GM08714 (cell line): ENCODE measurements around the gene APBB2.

Experiments used
- H3K4me3 ChIP-seq: fragments of 200-500 bp; sonication (Bioruptor generic); 2 replicates; pipeline ENCODE4 v1.5.1; 2014; ENCODE audit warnings: mild to moderate bottlenecking, low read length, inconsistent platforms
- ZNF274 ChIP-seq: IDR thresholded peaks from 2 replicates; pipeline ENCODE4 v1.6.1; 2012; ENCODE audit warnings: mild to moderate bottlenecking, low read depth, low read length

Gene APBB2

DNA sequence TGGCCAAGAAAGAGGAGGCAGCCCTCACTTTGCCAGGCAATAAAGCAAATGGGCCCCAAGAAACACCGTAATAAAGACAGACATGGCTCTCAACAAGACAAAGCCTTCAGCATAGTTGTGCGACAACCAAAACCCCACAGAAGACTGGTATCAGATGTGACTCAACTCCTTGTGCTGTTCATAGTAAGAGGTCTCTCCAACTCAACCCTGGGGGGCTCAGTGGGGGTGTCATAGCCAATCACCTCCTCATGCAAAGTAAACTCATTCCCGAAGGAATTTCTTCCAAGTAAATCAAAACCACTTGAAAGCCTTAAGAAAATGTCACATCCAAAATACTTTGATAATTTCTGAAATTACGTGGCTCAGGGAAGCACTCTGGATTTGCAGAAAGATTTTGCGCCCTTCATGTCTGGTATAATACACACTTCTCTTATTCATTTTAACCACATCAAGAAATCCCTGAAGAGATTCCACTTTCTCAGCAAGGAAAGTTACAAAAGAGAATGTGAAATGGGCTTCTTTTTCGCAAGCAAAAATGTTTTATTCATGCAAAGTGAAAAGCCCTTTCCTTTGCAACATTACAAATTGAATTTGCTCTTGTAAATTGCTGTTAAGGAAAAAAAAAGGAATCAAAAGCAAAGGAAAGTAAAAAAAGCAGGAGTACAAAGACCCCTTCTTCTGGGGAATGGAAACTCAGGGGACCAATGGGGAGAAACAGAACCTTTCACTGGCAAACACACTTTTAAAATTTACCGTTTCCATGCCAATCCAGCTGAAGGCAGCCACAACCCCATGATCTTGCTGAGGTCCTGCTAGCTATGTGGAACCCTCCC, 327.2 kb downstream of the APBB2 start:
- no peak for TF ChIP-seq ZNF274
- H3K4me3 ChIP-seq: no peak overlapping the region

DNA sequence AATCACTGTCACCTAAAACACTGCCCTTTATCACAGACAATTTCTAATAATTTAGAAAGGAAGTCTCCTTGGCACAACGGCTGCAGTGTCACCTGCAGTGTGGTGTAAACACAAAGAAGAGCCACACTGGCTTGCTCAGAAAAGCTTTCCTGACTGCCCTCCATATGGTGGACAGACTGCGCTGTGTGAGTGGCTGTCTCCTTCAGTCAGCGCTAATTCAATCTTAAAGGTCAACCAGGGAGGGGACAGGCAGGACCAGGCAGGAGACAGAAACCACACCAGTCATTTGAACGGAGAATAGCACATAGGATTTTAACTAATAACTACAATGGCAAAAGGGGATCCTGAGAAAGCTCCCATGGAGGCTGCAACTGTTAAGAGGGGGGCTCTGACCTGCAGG, 332.5 kb downstream of the APBB2 start:
- no peak overlapping the region for H3K4me3 ChIP-seq
- no peak for TF ChIP-seq ZNF274

DNA sequence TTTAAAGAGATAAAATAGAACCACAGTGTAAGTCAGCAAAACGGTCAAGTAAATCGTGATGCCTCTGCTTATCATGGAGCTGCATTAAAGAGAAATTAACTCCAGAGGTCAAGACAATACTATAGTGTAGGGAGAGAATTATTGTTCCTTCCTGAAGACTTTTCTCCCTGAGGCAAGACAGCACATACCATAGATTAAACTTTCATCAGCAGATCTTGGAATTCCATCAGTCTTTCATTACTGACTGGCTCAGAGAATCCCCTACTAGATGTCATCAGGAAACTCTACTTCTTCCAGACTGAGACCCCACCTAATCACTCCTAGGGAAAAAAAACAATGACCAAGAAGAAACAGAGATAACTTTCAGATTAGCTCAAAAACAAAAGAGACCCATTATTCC, 333.2 kb downstream of the APBB2 start:
- TF ChIP-seq ZNF274: no peak
- H3K4me3 ChIP-seq: no peak overlapping the region

DNA sequence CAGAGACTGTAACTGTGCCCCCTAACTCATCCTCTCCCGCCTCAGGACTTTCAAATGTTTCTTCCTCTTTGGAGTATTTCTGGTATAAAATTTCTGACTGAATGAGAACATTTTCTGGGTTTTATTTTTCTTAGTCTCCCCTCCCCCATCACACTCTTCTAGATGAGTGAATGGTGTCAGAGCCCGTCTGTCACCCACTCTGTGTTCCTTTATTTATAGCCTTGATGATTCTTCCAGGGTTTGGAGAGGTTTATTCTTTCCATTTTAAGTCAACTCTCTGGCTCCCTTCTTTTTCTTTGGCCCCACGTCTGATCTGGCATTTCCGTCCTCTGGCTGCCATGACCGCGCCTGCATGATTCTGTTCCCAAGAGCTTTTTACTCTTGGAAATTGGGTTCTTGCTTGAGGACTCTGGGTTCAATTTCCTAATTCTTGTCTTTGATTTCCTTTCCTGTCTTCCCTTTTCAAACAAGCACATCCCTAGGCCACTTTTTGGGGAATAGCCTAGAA, 335.7 kb downstream of the APBB2 start:
- TF ChIP-seq ZNF274: no peak
- H3K4me3 ChIP-seq: no peak overlapping the region

DNA sequence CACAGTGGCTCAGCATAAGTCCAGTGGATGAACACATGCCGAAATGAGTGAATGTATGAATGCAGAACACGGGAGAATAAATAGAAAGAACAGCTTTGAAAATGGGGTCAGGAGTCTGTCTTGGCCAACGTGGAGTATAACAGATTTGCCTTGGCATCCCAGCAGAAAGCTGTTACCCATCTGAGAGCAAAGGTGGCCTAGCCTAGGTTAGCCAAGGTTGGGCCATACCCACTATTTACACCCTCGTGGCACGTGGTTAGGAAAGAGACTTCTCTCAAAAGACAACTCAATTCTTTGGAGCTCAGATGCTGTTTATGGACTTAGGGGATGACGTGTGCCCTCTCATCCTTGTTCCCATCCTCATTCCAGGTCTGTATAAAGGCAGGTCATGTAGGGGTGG, 337.3 kb downstream of the APBB2 start:
- no peak for TF ChIP-seq ZNF274
- H3K4me3 ChIP-seq: no peak overlapping the region

DNA sequence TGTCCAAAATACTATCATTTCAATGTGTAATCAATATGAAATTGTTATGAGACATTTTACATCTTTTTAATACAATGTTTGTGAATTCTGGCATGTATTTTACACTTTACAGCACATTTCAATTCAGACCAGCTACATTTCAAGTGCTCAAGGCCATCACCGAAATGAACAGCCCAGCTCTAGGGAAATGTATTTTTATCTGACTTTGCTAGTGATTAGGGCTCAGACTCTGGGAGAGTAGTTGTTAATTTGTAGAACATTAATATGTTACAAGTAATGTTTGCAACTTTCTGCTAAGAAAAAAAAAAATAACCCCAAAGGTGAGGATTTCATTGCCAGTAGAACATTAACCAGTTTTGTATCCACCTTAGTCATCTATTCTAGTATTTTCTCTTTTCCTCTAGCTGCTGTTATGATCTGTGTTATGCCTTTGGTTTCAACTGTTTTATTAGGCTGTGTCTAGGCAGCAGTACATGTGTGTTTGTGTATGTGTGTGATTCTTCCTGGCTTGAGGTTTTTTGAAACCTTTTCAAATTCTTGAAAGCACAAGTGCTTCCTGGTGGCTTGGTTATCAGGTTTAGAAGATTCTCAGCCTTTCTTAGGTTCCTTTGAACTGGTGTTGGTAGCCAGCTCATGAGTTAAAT, 338.7 kb downstream of the APBB2 start:
- no peak overlapping the region for H3K4me3 ChIP-seq
- TF ChIP-seq ZNF274: no peak

DNA sequence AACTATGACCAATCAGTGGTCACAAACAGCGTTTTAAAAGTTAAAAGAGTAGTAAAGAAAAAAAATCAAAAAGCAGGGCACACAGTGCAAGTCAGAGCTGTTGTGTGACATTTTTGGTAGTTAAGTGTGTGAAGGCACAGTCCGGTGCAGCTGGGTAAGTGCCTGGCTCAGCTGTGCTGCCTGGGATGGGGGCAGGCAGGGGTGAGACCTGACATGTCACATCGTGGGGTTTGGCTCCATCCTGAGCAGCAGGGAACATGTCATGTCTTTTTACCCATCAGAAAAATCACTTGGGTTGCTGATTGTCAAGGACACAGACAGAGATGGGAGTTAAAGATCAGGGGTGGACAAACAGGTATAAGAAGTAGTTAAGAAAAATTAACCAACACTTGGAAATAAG, 339.4 kb downstream of the APBB2 start:
- no peak overlapping the region for H3K4me3 ChIP-seq
- no peak for TF ChIP-seq ZNF274

DNA sequence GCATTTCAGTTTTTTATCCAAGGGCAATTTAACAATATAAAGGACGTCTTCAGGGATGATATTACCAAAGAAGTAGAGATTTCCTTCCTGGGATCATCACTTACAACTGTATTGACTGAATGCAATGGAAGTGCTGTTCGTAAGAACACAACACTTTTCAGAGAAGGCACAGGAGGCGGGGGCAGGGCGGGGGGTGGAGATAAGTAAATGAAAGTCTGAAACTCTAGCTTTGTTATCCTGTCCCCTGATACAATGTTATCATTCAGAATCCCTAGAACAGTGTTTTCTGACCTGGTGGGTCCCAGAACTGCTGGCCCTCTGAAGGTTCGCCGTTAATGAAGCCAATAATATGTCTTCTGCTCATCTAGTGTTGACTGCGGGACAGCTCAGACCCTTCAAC, 340.0 kb downstream of the APBB2 start:
- no peak overlapping the region for H3K4me3 ChIP-seq
- no peak for TF ChIP-seq ZNF274

DNA sequence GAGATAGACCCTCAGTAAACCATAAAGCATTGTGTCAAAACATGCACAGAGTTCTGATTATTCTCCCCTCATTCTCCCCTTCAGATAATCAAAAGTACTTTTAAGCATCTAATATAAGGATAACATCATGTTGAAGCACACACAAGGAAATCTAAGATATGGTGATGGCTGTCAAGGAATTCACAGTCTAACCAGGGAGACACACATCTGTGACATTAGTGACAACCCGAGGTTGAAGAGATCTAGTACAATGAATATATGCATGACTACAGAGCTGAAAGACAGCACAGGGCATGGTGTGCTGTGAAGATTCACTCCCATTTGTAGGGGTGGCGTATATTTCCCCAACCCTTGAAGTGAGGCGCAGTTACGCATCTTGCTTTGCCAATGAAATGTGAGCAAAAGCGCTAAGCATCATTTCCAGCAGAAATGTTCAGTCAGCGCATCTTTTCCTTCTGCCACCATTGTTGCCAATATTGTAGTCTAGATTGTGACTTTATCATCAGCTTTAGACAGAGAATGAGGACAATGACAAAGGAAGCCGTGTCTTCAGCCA, 342.6 kb downstream of the APBB2 start:
- no peak for TF ChIP-seq ZNF274
- no peak overlapping the region for H3K4me3 ChIP-seq

DNA sequence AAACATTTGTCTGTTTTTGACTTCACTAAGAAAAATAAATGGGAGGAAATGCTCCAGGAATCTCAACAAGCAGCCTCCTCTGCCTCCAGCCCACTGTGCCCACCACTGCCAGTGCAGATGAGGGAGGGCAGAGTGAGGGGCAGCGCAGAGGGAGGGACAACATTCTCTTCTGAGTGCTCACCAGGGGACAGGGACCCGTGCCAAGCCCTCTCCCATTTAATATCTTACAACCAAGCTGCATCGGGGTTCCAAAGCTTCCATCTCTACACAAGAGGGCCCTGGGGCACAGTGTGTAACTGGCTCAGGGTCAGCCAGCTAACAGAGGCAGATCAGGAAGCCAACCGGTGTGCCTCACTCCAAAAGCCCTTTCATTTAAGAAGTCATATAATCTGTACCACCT, 344.2 kb downstream of the APBB2 start:
- no peak for TF ChIP-seq ZNF274
- H3K4me3 ChIP-seq: no peak overlapping the region

DNA sequence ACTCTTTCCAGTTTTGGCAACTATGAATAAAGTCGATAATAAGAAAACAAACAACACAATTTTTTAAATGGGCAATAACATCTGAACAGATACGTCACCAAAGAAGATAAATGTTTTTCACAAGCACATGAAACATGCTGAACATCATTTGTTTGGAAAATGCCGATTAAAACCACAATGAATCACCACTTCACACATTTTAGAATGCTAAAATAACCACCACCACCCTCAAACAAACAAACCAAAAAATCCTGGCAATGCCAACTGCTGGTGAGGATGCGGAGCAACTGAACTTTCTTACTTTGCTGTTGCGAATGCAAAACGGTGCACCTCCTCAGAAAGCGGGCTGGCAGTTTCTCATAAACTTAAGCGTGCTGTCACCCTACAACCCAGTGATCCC, 348.6 kb downstream of the APBB2 start:
- H3K4me3 ChIP-seq: no peak overlapping the region
- TF ChIP-seq ZNF274: no peak

DNA sequence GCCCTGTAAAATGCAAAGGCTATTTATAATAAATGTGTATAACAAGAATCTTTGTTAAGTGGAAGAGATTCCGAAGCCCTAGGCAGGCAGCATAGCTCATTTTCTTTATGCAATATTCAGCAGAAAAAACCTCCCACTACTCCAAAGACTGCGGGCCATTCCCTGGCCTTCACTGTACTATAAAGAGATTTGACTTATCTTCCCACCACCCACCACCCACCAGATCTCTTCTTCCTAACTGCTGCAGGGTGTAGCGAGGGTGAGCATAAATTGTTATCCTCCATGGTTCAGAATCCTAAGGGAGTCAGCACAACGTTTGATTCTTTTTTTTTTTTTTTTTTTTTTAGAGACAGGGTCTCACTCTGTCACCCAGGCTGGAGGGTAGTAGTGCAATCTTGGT, 349.8 kb downstream of the APBB2 start:
- no peak overlapping the region for H3K4me3 ChIP-seq

DNA sequence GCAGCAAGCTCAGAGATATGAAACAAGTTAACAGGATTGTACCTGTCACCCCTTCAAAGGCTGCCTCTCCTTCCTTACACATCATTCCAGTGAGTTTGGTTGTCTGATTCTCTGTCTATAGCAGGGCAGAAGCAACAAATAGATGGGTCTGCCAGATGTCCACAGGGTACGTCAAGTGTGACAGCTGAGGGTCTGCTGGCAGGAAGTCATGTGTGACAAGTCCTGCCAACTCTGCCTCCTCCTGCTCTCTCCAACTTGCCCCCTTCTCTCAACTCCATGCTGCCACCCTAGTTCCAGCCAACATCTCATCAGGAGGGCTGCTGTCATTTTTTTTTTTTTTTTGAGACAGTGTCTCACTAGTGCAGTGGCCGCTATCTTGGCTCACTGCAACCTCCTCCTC, 355.4 kb downstream of the APBB2 start:
- no peak for TF ChIP-seq ZNF274
- H3K4me3 ChIP-seq: no peak overlapping the region

More for the DNA sequence above, 349.8 kb downstream of the APBB2 start:
- TF ChIP-seq ZNF274: no peak

DNA sequence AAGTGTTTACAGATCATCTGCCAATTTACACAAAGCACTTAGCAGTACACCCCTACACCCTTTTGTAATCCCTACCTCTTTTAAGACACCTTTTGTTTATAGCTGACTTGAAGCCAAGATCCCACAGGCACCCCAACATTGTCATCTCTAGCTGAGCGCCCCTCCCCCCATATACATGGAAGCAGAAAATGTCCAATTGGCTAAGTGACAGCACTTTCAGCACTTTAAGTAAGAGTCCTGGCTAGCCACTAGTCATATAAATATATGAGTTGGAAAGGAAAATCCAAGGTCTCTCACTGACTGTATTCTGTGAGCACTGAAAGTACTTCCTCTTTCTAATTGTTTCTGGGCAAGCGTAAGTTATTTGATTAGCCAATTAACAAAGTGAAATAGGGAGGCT, 356.4 kb downstream of the APBB2 start:
- no peak for TF ChIP-seq ZNF274
- H3K4me3 ChIP-seq: no peak overlapping the region

DNA sequence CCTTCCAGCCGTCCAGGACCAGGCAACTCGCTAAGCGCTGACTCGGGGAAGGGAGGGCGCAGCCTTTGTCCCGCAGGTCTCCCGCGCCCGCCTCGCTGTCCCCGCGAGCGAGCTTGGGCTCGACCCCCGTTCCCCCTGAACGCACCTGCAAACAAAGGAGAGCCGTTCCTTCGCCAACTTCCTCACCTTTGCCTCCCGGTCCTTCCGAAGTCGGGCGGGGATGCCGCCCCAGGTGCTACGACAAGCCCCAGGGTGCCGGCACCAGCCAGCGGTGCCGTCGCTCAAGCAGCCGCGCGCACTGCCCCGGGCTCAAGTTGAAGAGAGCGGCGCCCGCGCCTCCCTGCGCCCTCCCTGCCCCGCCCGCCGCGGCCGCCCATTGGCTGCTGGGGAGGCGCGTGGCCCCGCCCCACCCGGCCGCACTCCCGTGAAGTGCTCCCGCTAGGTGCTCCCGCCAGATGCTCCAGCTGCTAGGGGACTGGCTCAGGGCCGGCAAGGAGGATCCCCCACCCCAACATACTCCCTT, 357.4 kb downstream of the APBB2 start:
- H3K4me3 ChIP-seq: peak overlapping the region; percentile 61; the same call in 1 of the 2 replicates
- TF ChIP-seq ZNF274: no peak
